GM21515 (cell line): Measurements from ENCODE around the gene MGAT4A.

Experiments
- ATAC-seq: cut with Tn5 transposase; IDR thresholded peaks from one replicate; pipeline ENCODE4 v1.9.1; 2021; ENCODE audit not compliant: unreplicated experiment

MGAT4A gene

DNA sequence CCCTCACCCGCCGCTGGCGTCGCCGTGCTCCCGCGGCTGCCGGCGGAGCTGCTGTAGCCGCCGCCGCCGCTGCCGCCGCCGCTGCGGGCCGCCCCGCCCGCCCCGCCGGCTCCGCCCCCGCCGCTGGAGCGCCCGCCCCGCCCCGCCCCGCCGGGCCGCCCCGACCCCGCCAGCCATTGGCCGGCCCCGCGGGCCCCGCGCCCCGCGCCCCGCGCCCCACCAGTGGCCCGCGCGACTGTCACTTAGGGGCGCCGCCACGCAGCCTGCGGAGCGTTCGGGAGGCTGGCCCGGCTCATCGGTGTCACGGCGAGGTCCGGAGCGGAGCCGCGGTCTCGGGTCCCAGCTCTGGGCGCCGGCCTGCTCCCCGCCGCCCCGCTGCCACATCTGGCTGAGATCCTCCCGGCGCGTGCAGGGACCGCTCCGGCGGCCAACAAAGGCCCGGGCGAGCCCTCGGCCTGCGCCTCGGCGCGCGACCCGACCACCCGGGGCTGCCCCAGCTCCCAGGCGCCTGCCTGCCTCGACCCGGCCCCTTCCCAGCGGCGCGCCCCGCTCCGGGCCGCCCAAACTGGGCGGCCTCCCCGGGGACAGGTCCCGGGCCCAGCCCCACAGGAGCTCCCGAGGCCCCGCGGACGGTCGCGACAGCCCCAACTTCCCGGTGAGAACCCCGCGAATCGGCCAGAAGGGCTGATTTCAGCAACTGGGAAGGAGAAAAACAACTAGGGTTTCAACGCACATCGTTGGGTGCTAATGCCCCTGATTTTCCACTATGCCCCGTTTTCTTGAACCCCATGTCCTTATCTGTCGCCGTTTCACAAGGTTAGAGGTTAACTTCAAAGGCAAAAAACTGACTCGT lies at the start of gene MGAT4A:
Gene MGAT4A, minus strand, starts transcription at position 92 of the 853 bp plus-strand sequence. CDS start 4,800 bp downstream, outside the sequence.
- ATAC-seq: peak; percentile 71

DNA sequence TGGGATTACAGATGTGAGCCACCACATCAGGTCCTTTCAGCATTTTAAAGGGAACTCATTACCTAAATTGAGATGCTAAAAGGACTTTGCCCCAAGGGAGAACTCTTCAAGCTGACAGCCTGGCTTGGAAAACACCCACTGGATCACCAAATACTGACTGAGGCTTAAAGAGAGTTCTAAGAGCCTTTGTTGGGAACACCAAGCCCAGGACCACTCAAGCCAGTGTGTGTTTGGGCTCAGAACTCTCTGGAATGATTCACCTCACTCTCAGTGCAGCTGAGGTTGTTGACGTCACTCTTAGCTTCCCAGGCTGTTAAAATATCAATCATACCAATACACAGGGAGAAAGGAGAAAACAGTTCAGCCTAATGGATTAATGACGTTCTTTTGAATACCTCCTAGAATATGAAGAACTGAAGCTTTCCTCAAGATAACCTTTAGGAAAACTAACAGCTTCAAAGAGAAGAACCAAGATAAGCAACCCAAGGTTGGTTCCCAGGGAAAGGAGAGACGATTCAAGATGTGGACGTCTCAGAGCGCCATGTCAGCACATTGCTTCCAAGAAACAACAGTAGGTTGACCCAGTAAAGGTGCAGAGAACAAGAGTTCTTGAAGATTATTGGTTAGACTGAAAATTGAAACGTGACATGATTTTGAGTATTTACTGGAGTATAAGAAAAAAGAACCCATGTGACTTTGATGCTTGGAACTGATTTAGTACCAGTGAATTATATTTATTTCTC lies 48.0 kb upstream of the MGAT4A start:
- no peak for ATAC-seq

GRCh38 chr2:98778151-98778550 lies 47.2 kb upstream of the MGAT4A start:
- no peak for ATAC-seq

GRCh38 chr2:98777710-98778109 lies 46.8 kb upstream of the MGAT4A start:
- no peak for ATAC-seq

DNA sequence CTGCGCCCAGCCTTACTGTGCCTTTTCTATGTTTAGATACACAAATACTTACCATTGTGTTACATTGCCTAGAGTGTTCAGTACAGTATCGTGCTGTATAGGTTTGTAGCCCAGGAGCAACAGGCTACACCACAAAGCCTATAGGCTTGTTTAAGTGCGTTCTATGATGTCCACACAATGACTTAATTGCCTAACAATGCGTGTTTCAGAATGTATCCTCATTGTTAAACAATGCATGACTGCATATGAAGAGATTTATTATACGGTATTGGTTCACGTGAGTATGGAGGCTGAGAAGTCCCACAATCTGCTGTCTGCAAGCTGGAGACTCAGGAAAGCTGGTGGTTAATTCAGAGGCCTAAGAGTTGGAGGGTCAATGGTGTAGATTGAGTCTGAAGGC lies 46.1 kb upstream of the MGAT4A start:
- no peak for ATAC-seq

DNA sequence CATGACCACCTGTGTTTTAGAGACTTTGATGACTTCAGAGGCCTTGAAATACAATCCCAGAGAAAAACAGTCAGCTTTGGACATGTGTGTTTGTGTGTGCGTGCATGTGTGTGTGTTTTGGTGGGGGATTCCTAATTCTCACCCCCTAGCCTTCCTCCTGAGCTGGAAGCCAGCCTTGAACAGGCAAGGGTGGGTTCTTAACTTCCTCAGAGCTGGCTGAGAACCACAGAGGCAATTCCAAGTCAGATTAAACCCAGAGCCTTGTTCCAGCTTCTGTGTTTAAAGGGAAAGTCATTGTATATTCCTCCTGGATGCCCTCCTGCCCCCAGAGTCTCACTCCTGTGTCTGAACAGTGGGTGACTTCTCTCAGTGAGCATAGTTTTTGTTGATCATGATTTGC lies 45.2 kb upstream of the MGAT4A start:
- no peak for ATAC-seq

GRCh38 chr2:98775146-98775986 lies 44.4 kb upstream of the MGAT4A start:
- ATAC-seq: no peak

DNA sequence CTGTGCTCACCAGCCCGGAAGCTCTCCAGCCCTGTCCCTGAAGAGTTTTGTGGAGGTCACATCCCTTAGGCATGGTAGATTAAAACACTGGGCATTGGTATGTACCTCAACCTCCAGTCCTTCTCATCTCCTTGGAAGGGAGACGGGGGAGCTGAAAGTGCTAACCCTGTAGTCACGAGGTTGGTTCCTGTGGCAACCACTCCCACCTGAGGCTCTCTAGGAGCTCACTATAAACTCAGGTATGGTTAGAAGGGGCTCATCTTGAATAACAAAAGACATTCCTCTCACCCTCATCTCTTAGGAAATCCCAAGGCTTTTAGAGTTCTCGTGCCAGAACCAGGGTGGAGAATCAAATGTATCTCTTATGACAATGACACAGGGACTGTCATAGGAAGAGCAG lies 43.0 kb upstream of the MGAT4A start:
- ATAC-seq: no peak

- ATAC-seq: no peak
Observed at GRCh38 chr2:98773169-98773568, 42.2 kb upstream of the MGAT4A start.

GRCh38 chr2:98772536-98772935 lies 41.6 kb upstream of the MGAT4A start:
- ATAC-seq: no peak

GRCh38 chr2:98771721-98772524 lies 41.0 kb upstream of the MGAT4A start:
- ATAC-seq: peak; percentile 52

- no peak for ATAC-seq
Observed at GRCh38 chr2:98771264-98771663, 40.3 kb upstream of the MGAT4A start.

DNA sequence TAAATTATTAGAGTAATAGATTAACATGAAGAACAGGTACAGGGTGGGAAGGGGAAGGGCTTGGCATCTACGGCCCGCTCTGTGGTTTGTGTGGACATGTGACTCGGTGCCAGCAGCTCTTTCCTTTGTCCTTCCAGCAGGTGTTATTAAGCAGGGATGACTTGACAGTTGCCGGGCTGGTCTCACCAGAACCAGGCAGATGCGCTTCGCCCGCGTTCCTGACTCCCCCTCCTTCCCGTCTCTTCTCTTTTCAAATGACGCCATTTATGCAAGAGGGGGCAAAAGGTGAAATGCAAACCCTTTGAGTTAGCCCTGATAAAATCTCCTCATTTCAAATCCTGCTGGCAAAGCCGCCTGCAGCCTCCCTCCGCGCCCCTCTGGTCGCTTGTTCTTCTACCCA lies 38.9 kb upstream of the MGAT4A start:
- no peak for ATAC-seq

DNA sequence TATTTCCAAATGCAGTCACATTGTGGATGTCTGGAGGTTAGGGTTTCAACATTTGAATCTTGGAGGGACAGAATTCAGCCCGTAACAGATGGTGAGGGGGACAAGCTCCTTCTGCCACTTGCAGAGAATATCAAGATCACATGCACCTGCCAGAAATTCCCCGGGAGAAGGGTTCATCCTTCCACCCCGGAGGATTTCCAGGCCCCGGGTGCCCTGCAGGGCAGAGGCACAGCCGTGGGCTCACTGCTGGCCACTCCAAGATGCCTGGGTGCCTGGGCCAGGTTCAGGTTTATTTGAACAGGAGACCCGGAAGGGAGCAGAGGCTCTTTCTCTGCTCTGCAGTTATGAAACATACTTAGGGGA lies 38.2 kb upstream of the MGAT4A start:
- no peak for ATAC-seq

GRCh38 chr2:98768384-98769113 lies 37.6 kb upstream of the MGAT4A start:
- no peak for ATAC-seq

DNA sequence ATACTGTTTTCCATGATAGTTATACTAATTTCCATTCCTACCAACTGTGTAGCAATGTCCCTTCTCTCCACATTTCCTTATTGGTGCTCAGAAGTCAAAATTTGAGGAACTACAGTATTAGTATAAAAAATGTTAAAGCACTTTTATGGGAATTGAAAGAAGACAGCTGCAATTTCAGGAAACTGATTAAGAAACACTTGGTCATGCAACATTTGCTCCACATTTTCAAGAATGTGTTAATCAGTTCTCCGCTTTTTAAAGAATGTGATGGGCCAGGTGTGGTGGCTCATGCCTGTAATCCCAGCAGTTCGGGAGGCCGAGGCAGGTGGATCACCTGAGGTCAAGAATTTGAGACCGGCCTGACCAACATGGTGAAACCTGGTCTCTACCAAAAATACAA lies 33.6 kb upstream of the MGAT4A start:
- ATAC-seq: no peak

GRCh38 chr2:98763209-98763951 lies 32.4 kb upstream of the MGAT4A start:
- no peak for ATAC-seq

DNA sequence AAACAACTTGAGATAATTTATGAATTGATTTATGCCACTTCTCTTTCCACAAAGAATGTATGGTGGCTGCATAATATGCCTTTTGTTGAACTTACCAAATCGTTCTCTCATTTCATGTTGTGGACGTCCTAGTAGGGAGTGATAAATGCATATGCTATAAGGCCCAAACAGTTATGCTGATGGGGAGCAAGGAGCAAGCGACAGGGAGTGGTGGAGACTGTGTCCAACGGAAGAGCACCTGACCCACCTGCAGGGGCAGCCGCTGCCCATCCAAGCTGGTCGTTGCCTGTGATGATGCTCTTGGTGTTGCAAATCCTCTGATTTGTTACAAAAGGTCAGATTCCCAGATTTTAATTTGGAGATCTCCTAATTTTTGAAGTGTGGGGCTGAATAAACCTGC lies 31.0 kb upstream of the MGAT4A start:
- ATAC-seq: no peak

GRCh38 chr2:98761267-98761781 lies 30.4 kb upstream of the MGAT4A start:
- no peak for ATAC-seq
